Measurements from ENCODE around the gene CCDC74B. TPM values are rescaled to one million over a fixed set of nuclear protein-coding genes. Genes with fewer than 3 reads are reported as not detected.
"Not testable (repeated sequence)": the region's sequence is repeated elsewhere in the genome, so short reads cannot be mapped to it uniquely, and the experiment has no call there.

The CCDC74B gene
- total RNA-seq, 1 experiment from 2014 or later, result 52.8 TPM

DNA sequence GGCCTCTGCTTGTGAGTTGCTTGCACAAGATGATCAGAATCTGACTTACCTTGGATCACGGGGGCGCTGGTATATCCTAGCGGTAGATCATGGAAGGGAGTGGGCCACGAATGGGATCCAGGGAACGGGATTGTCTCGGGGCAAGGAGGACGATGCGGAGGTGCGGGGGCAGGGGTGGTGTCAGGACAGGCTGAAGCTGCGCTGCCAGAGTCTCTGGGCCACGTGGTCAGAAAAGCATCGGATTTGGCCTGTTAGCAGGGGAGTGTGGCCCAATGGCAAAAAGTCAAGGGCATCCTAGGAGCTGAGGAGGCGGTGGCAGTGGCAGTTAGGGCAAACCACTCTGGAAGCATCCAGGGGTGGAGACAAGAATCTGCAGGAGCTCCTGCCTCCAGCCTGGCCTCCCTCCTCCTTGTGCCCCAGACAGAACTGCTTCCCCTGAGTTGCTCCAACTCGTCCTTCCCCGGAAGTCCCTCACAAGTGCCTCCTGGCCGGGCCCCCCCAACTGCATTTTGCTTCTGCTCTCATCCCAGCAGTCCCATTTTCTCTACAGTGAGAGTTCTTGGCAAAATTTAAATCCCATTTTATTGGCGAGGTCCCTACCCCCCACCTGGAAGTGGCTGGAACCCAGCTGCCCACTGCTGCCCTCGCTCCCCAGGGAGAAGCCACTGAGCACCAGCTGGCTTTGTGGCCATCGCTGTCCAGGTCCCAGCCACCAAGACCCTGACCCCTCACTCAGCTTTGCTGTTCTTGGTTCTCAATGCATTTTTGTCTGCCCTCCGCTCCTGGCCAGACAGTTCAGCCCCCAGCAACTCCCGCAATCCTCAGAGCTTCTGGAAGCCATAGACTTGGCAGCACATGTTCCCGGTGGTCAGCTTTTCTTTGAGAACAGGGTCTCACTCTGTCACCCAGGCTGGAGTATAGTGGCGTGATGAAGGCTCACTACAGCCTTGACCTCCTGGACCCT, 5.6 kb upstream of the CCDC74B start:
- no peak for DNase-seq (ENCODE audit: low spot score)

DNA sequence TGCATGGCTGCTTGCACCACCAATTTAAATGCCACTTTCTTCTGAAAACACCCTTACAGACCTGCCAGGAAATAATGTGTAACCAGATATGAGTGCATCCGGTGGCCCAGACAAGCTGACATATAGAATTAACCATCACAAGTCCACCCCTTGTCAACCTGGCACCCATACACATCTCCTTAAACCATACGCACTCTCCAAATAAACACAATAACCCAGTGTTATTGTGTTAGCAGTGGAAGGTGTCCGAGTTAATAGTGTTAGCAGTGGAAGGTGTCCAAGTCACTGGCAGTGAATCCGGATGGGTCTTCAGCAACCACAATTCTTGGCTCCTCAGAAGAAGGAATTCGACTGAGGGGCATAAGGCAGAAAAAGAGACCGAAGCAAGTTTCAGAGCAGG, 3.6 kb upstream of the CCDC74B start:
- DNase-seq (ENCODE audit: low spot score), result not testable (repeated sequence)

DNA sequence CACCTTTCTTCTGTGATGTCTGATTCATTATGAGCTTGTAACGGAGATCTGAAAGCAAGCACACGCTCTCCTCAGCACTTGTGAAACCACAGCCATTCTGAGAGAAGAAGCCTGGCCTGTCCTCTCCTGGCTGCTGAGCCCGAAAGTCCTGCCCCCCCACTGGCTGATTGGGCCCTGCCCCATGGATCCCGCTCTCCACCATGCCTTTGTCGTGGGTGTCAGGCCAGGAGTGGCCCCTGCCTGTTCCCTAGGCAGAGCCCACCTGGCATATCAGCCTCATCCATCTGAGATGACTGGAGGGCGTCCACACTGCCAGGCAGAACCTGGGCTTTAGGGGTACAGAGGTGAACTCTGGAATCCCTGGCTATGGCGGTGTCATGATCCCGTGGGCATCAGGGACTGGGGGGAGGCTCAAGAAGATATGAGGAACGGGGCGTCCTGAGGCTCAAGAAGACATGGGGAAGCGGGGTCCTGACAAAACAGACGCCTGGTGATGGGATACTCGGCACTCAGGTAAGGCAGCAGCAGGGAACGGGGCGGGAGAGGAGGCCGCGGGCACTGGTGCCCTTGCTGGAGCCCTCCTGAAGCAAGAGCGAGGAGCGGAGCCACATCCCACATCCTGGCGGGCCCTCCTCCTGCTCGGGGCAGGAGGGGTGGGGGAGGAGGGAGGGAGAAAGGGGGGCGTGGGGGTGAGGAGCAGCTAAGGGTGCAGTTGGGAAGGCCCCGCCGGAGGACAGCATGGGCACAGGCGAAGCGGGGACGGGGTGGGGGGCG, 1.5 kb downstream of the CCDC74B start:
- not testable (repeated sequence) for DNase-seq (ENCODE audit: low spot score)

DNA sequence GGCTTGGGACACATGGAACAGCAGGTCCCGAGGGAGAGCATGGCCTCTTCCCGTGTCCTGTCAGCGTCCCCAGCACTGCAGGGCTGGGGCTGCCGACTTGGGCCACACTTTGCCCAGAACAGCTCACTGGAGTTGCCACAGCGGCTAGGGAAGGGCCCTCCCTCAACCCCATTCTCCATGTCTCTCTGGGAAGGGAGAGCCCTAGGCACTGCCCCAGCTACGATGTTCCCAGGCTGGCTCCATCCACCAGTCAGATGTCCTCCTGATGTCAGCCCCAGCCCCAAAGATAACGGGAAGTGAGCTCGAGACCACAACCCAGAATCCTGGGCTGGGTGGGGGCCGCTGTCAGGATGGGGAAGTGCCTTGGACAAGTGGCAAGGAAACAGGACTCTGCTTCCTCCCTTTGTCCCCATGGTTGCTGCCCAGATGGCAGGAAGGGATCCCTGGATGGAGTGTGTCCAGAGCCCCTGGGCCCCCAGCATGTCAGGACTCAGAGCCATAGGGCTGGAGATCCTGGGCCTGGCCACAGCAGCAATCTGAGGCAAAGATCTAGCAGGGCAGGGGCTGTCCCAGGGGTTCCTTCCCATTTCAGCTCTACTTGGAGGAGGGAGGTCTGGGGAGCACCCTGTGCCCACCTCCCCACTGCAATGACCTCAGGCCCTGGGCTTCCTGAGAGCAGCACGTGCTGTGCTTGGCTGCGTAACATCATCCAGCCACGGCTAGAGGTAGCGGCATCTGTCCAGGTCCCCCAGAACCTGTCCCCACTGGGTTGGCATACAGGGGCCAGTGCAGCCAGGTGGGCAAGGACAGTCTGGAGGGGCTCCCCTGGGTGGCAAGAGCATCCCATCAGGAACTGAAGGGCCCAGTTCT, 2.3 kb downstream of the CCDC74B start:
- DNase-seq (ENCODE audit: low spot score), result not testable (repeated sequence)

DNA sequence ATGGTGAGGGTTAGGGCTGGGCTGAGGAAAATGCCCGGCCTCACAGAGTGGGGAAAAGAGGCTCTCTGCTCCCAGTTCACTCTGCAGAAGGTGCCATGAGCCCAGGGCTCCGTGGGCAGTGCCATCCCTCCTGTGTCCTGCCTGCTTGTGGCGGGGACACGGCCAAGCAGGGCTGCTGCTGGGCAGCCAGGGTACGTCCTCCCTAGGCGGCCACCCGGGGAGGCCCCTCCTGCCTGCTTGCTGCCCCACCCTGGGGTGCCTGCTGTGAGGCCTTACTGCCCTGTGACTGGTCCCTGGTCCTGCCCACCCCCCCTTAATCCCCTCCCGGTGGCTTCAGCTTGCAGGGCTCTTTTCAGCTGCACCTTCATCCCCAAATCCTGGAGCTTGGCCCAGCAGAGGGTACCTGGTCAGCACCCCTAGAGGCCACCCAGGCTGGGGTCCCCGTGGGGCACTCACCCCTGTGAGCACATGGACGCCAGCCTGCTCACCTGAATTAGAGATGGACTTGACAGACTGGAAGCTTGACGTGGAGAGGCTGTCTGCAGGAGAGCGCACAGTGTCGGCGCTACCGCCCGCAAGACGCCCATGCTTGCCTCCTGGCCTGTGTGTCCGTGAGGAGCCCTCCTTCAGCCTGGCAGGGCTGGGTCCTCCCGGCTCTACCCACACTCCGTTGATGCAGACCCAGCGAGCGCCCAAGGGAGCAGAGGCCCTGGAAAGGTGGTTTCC, 3.1 kb downstream of the CCDC74B start:
- not testable (repeated sequence) for DNase-seq (ENCODE audit: low spot score)

DNA sequence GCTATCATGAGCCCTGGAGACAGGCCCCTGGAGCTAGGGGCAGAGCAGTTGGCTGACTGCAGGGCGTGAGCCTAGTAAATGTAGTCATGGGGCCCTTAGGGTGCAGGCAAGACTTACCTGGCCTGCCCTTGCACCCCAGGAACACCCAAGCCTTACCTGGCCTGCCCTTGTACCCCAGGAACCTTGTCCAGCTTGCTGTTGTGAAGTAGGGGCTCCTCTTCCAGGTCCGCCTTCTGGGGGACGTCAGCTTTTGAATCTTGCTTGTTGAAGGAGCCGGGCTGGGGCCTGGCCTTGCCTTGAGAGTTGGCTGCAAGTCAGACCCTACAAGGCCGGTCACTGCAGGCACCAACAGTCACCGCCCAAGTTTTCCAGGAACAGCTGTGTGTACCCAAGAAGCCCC, 3.9 kb downstream of the CCDC74B start:
- DNase-seq (ENCODE audit: low spot score), result not testable (repeated sequence)

DNA sequence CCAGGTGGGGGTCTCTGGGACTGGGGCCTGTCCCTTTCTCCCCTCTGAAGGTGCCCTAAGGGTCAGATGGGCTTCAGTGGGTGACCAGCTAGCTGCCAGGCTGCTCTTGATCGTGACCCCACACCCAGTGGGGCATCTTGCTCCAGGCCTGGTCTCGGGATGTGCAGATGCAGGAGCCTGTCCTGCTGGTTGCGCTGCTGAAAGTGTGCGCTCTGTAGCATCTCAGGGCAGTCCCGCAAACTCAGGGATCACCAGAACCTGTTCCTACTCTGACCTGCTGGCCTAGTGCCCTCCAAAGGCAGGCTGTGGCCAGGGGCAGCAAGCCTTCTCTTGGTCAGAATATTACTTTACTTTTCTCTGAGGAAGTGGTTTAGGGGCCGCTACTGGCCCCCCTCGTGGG, 4.4 kb downstream of the CCDC74B start:
- not testable (repeated sequence) for DNase-seq (ENCODE audit: low spot score)

DNA sequence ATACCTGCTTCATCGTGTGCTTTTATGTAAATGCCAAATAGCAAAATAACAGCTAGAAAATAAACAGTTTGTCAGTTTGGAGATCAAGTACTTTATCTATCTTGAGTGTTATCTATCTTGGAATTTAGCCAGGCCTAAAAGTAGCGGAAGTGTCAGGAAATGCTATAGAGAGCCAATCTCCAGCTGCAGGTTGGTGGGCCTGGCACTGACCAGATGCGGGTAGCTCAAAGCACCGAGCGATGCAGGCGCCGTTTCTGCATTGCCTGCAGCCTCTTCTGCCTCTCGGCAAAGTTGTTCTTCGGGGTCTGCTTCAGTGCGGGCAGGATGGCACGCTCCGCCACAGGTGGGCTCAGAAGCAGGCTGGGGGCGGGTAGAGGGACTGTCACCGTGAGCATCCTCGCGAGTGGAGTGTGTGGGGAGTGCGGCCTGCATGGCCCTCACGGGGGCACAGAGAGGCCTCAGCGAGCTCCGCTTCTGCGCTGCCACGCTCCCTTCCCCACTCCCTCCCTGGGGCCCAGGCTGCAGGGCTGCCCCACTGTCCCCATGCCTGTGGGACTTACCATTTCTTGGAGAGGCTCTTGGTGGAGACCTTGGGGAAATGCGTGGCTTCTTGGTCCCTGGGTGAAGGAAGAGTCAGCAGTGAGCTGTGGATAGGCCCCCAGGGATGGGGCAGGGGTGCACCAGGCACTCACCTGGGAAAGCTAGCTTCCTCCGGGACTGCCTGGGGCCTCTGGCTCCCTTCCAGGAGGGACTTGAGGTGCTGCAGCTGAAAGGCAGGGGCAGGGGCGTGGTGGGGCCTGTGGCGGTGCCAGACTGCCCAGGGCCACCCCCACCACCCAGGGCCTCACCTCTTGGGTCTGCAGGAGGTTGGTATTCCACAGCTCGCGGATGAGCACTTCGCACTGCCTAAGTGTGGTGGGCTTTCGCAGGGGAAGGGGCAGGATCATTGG, 5.3 kb downstream of the CCDC74B start:
- DNase-seq (ENCODE audit: low spot score), result not testable (repeated sequence)

DNA sequence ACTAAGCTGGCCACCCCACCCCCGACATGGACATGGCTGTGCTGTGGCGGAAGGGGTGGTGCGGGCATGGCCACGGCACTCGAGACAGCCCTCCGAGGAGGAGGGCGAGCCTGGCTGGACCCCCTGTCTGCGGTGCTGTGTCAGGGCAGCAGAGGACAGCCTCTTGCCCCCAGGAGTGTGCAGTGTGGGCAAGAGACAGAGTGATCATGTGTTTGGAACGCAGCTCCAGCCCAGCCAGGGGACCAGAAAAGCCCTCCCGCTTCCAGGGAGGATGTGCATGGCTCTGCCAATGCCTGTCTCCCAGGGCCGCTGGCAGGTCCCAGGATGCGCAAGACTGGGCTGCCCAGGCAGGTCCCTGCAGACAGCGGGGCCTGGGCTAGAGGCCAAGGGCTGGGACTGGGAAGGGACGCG, 6.1 kb downstream of the CCDC74B start:
- DNase-seq (ENCODE audit: low spot score), result not testable (repeated sequence)

DNA sequence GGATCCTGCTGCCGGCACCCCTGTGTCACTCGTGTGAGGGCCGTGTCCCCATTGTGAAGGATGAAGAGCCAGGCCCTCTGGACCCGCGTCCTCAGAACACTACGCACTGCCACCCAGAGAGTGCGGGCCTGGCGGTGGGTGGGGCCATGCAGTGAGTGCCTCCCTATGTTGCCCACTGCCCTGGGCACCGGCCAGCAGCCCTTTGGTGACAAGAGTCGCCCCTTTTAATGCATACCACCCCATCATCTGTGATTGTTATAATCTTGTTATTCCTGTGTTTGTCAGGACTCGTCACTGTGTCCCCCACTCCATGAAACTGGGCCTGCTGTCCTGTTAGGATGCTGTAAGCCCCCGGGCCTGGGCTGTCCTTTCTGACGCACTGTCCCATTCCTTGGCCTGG, 6.6 kb downstream of the CCDC74B start:
- not testable (repeated sequence) for DNase-seq (ENCODE audit: low spot score)

DNA sequence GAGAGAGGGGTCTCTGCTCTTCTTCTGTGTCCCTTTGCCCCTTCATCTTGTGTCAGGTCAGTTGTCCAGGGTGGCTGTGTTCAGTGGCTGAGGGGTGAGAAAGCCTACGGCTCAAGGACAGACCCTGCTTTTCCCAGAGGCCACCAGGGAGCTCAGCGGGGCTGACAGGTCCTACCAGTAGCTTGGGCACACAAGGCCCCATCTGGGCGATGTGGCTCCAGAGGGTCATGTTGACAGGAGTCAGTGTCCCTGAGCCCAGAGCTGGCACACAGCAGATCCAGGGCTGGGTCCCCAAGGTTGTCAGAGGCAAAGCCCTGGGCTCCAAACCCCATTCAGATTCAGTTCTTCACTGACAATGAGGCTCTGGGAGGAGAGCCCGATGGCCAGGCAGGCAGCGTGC, 7.8 kb downstream of the CCDC74B start:
- DNase-seq (ENCODE audit: low spot score), result not testable (repeated sequence)

DNA sequence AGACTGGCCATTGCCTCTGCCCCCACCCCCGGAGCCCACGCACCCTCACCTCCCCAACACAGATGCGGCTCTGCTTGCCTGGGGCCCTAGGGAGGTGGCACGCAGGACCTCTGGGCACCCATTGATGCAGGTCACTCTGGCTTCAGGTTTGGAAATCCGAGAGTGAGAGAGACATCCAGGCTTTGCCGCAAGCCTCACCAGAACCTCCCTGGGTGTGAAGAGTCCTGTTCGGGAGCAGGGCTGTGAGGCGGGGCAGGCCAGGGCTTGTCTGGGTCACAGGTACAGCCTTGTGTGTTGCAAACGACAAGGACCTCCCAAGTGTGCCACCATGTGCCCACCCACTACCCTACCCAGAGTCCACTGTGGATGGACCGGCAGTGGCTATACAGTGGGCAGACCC, 8.4 kb downstream of the CCDC74B start:
- DNase-seq (ENCODE audit: low spot score), result not testable (repeated sequence)

DNA sequence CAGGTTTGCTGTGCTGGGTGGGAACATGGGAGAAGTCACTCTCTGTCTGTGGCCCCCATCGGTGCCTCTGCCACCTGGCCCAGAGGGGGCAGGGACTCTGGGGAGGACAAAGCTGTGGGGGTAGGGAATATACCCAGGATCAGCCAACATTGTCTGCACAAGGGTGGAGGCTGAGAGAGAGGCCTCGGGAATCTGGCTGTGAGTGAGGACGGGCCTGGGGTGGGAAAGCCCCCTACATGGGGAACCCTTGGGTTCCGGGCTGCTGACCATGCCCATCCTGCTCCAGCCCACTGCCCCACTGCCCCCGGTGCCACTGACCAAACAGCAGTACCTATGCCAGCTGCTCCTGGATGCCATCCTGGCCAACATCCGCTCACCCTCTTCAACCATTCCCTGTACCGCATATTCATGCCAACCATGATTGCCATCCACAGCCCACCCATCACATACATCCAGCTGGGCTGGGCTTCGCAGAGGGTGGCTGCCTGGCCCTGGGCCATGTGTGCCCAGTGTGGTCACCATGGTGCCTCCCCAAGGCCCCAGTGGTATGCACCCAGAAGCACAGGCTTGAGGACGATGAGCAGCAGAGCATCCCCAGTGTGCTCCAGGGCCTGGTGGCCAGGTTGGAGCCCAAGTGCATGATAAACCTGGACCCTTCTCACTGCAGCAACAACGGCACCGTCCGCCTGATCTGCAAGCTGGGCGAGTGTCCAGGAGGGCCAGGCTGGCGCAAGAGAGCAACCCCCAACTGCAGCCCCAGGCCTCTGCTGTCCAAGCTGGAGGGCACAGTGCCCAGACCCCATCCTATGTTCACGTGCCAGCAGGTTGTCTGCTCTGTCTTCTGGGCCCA, 9.0 kb downstream of the CCDC74B start:
- DNase-seq (ENCODE audit: low spot score), result no peak

DNA sequence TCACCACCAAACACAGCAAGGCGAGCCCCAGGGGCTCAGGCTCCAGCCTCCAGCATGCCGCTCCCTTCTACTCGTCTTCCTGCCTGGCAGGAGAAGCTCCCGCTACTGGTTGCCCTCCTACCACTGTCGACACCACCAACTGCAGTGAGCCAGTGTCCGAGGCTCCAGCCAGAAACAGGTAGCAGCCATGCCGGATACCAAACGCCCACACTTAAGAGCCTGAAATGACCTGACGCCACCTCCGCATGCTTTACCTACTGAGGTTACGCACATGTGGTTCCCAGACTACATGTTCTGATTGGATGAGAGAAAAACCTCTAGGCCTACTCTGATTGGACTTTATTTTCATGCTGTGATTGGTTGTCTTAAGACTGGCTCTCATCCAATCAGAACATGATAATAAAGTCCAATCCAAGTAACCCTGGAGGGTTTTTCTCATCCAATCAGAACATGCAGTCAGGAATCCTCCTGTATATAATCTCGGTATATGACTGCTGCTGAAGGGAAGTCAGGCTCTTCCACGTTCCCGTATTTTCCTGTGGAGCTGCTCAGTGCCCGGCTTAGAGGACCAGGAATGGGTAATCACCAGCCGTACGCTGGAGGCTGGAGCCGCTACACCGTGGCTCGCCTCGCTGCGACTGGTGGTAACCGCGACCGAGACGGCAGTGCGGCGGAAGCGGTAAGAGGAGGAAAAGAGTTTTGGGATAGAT, 15.6 kb downstream of the CCDC74B start, which contains the start of gene POTEF:
POTEF (minus strand) TSS at position 103 of the 710 bp plus-strand sequence. CDS start 8,707 bp downstream, outside the sequence.
- not testable (repeated sequence) for DNase-seq (ENCODE audit: low spot score)

DNA sequence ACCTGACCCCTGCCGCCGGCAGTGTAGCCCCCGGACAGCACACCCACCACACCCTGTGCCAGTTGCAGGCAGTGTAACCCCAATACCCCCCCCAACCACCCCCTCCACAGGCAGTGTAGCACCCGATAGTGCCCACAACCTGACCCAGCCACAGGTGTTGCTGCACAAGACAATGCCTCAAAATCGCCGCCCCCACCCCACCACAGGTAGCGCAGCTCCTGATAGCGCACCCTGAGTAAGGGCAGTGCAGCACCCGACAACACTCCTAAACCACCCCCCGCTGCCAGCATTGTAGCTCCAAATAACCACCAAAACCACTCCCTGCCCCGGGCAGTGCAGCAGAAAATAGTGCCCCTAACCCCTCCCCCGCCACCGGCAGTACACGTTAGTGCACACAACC, 16.4 kb downstream of the CCDC74B start:
- not testable (repeated sequence) for DNase-seq (ENCODE audit: low spot score)

DNA sequence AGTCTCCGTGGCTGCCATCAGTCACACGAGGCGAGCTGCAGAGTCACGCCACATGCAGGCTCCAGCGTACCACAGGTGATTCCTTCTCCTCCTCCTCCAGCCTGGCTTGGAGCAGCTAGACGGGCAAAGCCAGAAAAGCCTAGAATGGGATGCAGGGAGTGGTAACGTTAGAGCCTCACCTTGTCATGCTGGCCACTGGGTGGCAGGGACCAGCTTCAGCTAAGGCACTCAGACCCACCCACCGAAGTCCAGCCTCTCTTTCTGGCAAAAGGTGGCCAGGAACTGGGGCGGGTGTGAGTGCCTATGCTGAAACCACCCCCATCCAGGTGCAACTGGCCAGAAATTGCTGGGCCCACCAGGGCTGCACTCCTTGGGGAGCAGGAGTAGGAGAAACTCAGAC, 17.2 kb downstream of the CCDC74B start:
- DNase-seq (ENCODE audit: low spot score), result not testable (repeated sequence)

DNA sequence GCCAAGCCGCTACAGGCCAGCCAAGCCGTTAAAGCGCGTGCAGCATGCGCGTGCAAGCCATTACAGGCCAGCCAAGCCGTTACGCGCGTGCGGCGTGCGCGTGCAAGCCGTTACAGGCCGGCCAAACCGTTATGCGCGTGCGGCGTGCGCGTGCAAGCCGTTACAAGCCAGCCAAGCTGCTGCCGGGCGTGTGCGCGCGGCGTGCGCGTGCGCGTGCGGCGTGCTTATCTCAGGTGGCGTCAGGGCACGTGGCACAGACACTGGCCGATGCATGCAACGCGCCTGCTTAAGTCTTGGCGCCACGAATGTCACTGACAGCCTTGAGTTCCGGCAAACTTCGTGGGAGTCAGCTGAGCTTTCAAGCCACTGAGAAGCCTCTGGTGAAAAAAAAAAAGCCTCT, 24.0 kb downstream of the CCDC74B start:
- not testable (repeated sequence) for DNase-seq (ENCODE audit: low spot score)

Data from A172 (cell line).